Astrocyte of the hippocampus (primary cell): ENCODE data around the gene NEDD4L.

Source experiments
- DNase-seq: peaks from one replicate; pipeline ENCODE4 v3.0.0; 2011; ENCODE audit warnings: low read depth, low spot score

The NEDD4L gene

GRCh38 chr18:58286632-58287352 lies 242.8 kb downstream of the NEDD4L start:
- DNase-seq: no peak

- no peak for DNase-seq
Measured at GRCh38 chr18:58287353-58288274, 243.6 kb downstream of the NEDD4L start.

- DNase-seq: peak; percentile 74
Measured at GRCh38 chr18:58288921-58289797, 245.1 kb downstream of the NEDD4L start.

GRCh38 chr18:58290116-58290695 lies 246.2 kb downstream of the NEDD4L start:
- DNase-seq: no peak

- no peak for DNase-seq
Measured at GRCh38 chr18:58291131-58291530, 247.1 kb downstream of the NEDD4L start.

- DNase-seq: no peak
Measured at GRCh38 chr18:58292638-58293037, 248.6 kb downstream of the NEDD4L start.

GRCh38 chr18:58297198-58297597 lies 253.2 kb downstream of the NEDD4L start:
- no peak for DNase-seq

- DNase-seq: no peak
Measured at GRCh38 chr18:58298251-58299134, 254.5 kb downstream of the NEDD4L start.

GRCh38 chr18:58299135-58299473 lies 255.1 kb downstream of the NEDD4L start:
- no peak for DNase-seq

- no peak for DNase-seq
Measured at GRCh38 chr18:58299936-58300335, 255.9 kb downstream of the NEDD4L start.

- DNase-seq: no peak
Measured at GRCh38 chr18:58300867-58301266, 256.8 kb downstream of the NEDD4L start.

- DNase-seq: no peak
Measured at GRCh38 chr18:58302811-58303210, 258.8 kb downstream of the NEDD4L start.

GRCh38 chr18:58303363-58303762 lies 259.3 kb downstream of the NEDD4L start:
- DNase-seq: no peak

- no peak for DNase-seq
Measured at GRCh38 chr18:58305792-58306191, 261.8 kb downstream of the NEDD4L start.

- DNase-seq: no peak
Measured at GRCh38 chr18:58307441-58307840, 263.4 kb downstream of the NEDD4L start.

GRCh38 chr18:58308463-58308862 lies 264.4 kb downstream of the NEDD4L start:
- DNase-seq: no peak

- no peak for DNase-seq
Measured at GRCh38 chr18:58309099-58309498, 265.1 kb downstream of the NEDD4L start.

GRCh38 chr18:58309610-58310239 lies 265.7 kb downstream of the NEDD4L start:
- no peak for DNase-seq

GRCh38 chr18:58310517-58310916 lies 266.5 kb downstream of the NEDD4L start:
- peak; percentile 75 for DNase-seq

- no peak for DNase-seq
Measured at GRCh38 chr18:58311390-58311789, 267.4 kb downstream of the NEDD4L start.
